Astrocyte (in vitro differentiated cells and primary cell): ENCODE measurements around the gene ZC3H12C. TPM values are rescaled to one million over a fixed set of nuclear protein-coding genes. Genes with fewer than 3 reads are reported as not detected.

Experiments used
- DNase-seq: peaks from one replicate; pipeline ENCODE4 v3.0.0-alpha.2; 2010; ENCODE audit warnings: low read depth
- FAIRE-seq: peaks from 2 replicates; lab custom pipeline; 2011; peaks lifted over from hg19 to GRCh38; lab: Jason Lieb, UNC
- H2AFZ ChIP-seq: 2 replicates; pipeline ENCODE4 v1.6.0; 2012; ENCODE audit warnings: low read depth, low read length, inconsistent platforms
- H3K27ac ChIP-seq: 2 replicates; pipeline ENCODE4 v1.5.1; 2011; ENCODE audit warnings: low read depth, low read length, inconsistent platforms
- H3K27me3 ChIP-seq: 2 replicates; pipeline ENCODE4 v1.6.0; 2011; ENCODE audit warnings: low read length, inconsistent platforms; ENCODE audit not compliant: insufficient read depth
- H3K36me3 ChIP-seq: 2 replicates; pipeline ENCODE4 v1.5.1; 2011; ENCODE audit warnings: low read length, inconsistent platforms; ENCODE audit not compliant: insufficient read depth
- H3K4me1 ChIP-seq: 2 replicates; pipeline ENCODE4 v1.5.1; 2011; ENCODE audit warnings: low read length, inconsistent platforms; ENCODE audit not compliant: insufficient read depth
- H3K4me2 ChIP-seq: 2 replicates; pipeline ENCODE4 v1.6.0; 2012; ENCODE audit warnings: low read length, inconsistent platforms
- H3K4me3 ChIP-seq: 2 replicates; pipeline ENCODE4 v1.5.1; 2011; ENCODE audit warnings: low read depth, mild to moderate bottlenecking, low read length, inconsistent platforms; ENCODE audit not compliant: insufficient read depth
- H3K79me2 ChIP-seq: 2 replicates; pipeline ENCODE4 v1.6.0; 2012; ENCODE audit warnings: mild to moderate bottlenecking, low read length, inconsistent platforms; ENCODE audit not compliant: insufficient read depth
- H3K9ac ChIP-seq: 2 replicates; pipeline ENCODE4 v1.6.0; 2012; ENCODE audit warnings: mild to moderate bottlenecking, low read length, inconsistent platforms
- H3K9me3 ChIP-seq: 2 replicates; pipeline ENCODE4 v1.5.1; 2012; ENCODE audit warnings: low read depth, mild to moderate bottlenecking, low read length, inconsistent platforms; ENCODE audit not compliant: insufficient read depth
- H4K20me1 ChIP-seq: 2 replicates; pipeline ENCODE4 v1.6.0; 2012; ENCODE audit warnings: low read length, inconsistent platforms; ENCODE audit not compliant: insufficient read depth
- H3K27ac Mint-ChIP-seq: one replicate; pipeline ENCODE4 v1.8.0; 2021; ENCODE audit warnings: mild to moderate bottlenecking, mixed read lengths; ENCODE audit not compliant: unreplicated experiment
- H3K27me3 Mint-ChIP-seq: one replicate; pipeline ENCODE4 v1.8.0; 2021; ENCODE audit warnings: low read depth, mixed read lengths; ENCODE audit not compliant: unreplicated experiment
- H3K36me3 Mint-ChIP-seq: one replicate; pipeline ENCODE4 v1.8.0; 2021; ENCODE audit warnings: low read depth, mixed read lengths; ENCODE audit not compliant: unreplicated experiment
- H3K4me1 Mint-ChIP-seq: one replicate; pipeline ENCODE4 v1.8.0; 2021; ENCODE audit warnings: low read depth, mixed read lengths; ENCODE audit not compliant: unreplicated experiment
- H3K4me3 Mint-ChIP-seq: one replicate; pipeline ENCODE4 v1.8.0; 2021; ENCODE audit warnings: mild to moderate bottlenecking, moderate library complexity, mixed read lengths; ENCODE audit not compliant: unreplicated experiment
- H3K9me3 Mint-ChIP-seq: one replicate; pipeline ENCODE4 v1.8.0; 2021; ENCODE audit warnings: mild to moderate bottlenecking, mixed read lengths; ENCODE audit not compliant: unreplicated experiment
- EZH2 ChIP-seq: IDR thresholded peaks from 2 replicates; pipeline ENCODE4 v1.6.1; 2012; ENCODE audit warnings: mild to moderate bottlenecking, low read length, inconsistent platforms; ENCODE audit not compliant: insufficient read depth
- total RNA-seq: library from RNA; stranded (reverse); gene quantifications from 2 replicates; pipeline ENCODE4 v1.2.1, GENCODE V29; 2021
- TF ChIP-seq, protein P1 (sequence below): IDR thresholded peaks from 2 replicates; pipeline ENCODE4 v1.5.1; 2011; ENCODE audit warnings: low read depth, mild to moderate bottlenecking, inconsistent platforms, low read length, moderate library complexity; ENCODE audit not compliant: insufficient read depth

Gene ZC3H12C
- total RNA-seq, 1 donor from 2014 or later: 12.0 TPM

DNA sequence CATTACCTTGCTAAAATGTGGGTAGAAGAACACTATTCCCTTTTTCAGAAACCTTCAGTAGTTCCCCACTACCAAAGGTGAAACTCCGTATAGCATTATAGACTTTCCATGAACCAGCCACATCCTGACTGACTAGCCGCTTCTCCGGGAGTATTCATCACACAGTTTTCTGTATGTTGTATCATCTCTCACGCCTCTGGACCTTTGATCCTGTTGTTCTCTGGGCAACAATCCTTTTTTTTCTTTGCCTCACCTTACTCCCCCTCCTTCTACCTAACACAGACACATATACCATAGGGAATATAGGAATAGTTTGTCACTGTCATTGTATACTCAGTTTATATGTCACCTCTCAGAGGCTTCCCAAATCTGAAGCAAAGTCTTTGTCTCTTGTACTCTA is 20.8 kb downstream of the ZC3H12C start:
- peaks cover 13% of the 10 kb centered on the region for H4K20me1 ChIP-seq
- TF ChIP-seq, protein P1, sequence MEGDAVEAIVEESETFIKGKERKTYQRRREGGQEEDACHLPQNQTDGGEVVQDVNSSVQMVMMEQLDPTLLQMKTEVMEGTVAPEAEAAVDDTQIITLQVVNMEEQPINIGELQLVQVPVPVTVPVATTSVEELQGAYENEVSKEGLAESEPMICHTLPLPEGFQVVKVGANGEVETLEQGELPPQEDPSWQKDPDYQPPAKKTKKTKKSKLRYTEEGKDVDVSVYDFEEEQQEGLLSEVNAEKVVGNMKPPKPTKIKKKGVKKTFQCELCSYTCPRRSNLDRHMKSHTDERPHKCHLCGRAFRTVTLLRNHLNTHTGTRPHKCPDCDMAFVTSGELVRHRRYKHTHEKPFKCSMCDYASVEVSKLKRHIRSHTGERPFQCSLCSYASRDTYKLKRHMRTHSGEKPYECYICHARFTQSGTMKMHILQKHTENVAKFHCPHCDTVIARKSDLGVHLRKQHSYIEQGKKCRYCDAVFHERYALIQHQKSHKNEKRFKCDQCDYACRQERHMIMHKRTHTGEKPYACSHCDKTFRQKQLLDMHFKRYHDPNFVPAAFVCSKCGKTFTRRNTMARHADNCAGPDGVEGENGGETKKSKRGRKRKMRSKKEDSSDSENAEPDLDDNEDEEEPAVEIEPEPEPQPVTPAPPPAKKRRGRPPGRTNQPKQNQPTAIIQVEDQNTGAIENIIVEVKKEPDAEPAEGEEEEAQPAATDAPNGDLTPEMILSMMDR: no peak
- TF ChIP-seq EZH2: no peak
- H3K4me1 ChIP-seq: no peaks in the 10 kb centered on the region
- no peak overlapping the region for H3K27ac ChIP-seq
- no peak overlapping the region for H2AFZ ChIP-seq
- no peaks in the 10 kb centered on the region for H3K36me3 ChIP-seq
- H3K9me3 ChIP-seq: no peaks in the 10 kb centered on the region
- Mint-ChIP-seq H3K9me3 (peaks cover 2% of the 10 kb centered on the region), H3K4me3 (no peak overlapping the region), H3K4me1 (no peaks in the 10 kb centered on the region), H3K27me3 (no peaks in the 10 kb centered on the region), H3K27ac (no peak overlapping the region), H3K36me3 (no peaks in the 10 kb centered on the region)
- no peak for FAIRE-seq
- H3K27me3 ChIP-seq: no peaks in the 10 kb centered on the region
- no peak for DNase-seq
- no peak overlapping the region for H3K4me3 ChIP-seq
- no peak overlapping the region for H3K4me2 ChIP-seq
- peaks cover 39% of the 10 kb centered on the region for H3K79me2 ChIP-seq
- H3K9ac ChIP-seq: no peak overlapping the region

DNA sequence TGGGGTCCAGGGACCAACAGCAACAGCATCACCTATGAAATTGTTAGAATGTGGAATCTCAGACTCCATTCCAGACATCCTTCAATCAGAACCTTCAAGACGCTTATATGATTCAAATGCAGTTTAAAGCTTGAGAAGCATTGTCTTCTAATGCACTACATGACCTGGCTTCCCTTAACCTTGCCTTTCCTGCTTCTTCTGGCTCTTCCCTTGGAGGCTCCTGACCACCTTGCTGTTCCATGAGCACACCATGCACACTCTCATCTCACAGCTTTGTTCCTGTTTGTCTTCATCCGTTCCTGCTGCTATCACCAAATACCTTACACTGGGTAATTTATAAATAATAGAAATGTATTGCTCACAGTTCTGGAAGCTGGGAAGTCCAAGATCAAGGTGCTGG is 26.1 kb downstream of the ZC3H12C start:
- Mint-ChIP-seq H3K4me1 (peaks cover 22% of the 10 kb centered on the region), H3K4me3 (no peak overlapping the region), H3K27me3 (no peaks in the 10 kb centered on the region), H3K9me3 (no peaks in the 10 kb centered on the region), H3K36me3 (no peaks in the 10 kb centered on the region), H3K27ac (no peak overlapping the region)
- TF ChIP-seq EZH2: no peak
- TF ChIP-seq, protein P1: no peak
- no peak overlapping the region for H3K4me2 ChIP-seq
- no peak for DNase-seq
- H2AFZ ChIP-seq: no peak overlapping the region
- H3K9me3 ChIP-seq: no peaks in the 10 kb centered on the region
- H3K79me2 ChIP-seq: peaks cover 21% of the 10 kb centered on the region
- H3K36me3 ChIP-seq: no peaks in the 10 kb centered on the region
- H3K27me3 ChIP-seq: no peaks in the 10 kb centered on the region
- no peak overlapping the region for H3K4me3 ChIP-seq
- H3K4me1 ChIP-seq: peaks cover 20% of the 10 kb centered on the region
- H3K27ac ChIP-seq: no peak overlapping the region
- peaks cover 3% of the 10 kb centered on the region for H4K20me1 ChIP-seq
- no peak overlapping the region for H3K9ac ChIP-seq
- no peak for FAIRE-seq

DNA sequence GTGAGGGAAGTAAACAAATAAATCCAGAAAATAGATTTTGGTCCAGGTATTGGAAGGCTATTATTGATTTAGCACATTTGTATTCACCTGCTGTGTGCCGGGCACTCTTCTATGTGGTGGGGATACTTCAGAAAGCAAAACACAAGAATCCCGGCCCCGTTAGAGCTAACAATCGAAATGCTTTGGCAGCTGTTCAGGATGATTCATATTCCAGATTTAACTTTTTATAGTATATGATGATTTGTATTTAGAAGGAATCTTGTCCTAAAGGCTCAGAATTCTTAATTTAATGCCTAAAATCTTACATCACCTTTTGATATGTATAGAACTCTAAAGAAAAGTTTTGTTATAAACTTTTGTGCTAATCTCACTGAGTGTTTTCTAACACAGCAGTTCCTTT is 28.0 kb downstream of the ZC3H12C start:
- peak overlapping the region; percentile 60 for H3K4me2 ChIP-seq
- H3K27ac Mint-ChIP-seq: no peak overlapping the region
- no peaks in the 10 kb centered on the region for H3K27me3 Mint-ChIP-seq
- H2AFZ ChIP-seq: no peak overlapping the region
- H3K36me3 Mint-ChIP-seq: no peaks in the 10 kb centered on the region
- FAIRE-seq: no peak
- peak overlapping the region; percentile 41 for H3K27ac ChIP-seq
- H4K20me1 ChIP-seq: peaks cover 3% of the 10 kb centered on the region
- no peak overlapping the region for H3K4me3 ChIP-seq
- peak; percentile 67 for DNase-seq
- peaks cover 37% of the 10 kb centered on the region for H3K4me1 Mint-ChIP-seq
- no peak for TF ChIP-seq EZH2
- TF ChIP-seq, protein P1: no peak
- no peaks in the 10 kb centered on the region for H3K9me3 ChIP-seq
- no peak overlapping the region for H3K4me3 Mint-ChIP-seq
- H3K36me3 ChIP-seq: no peaks in the 10 kb centered on the region
- H3K79me2 ChIP-seq: peaks cover 20% of the 10 kb centered on the region
- no peaks in the 10 kb centered on the region for H3K27me3 ChIP-seq
- no peak overlapping the region for H3K9ac ChIP-seq
- H3K4me1 ChIP-seq: peaks cover 24% of the 10 kb centered on the region
- peaks cover 3% of the 10 kb centered on the region for H3K9me3 Mint-ChIP-seq
